Measurements from ENCODE around the gene ZDHHC18. TPM values are rescaled to one million over a fixed set of nuclear protein-coding genes. Genes with fewer than 3 reads are reported as not detected.

ZDHHC18 gene
- polyA plus RNA-seq, 1 experiment: 20.4 TPM

DNA sequence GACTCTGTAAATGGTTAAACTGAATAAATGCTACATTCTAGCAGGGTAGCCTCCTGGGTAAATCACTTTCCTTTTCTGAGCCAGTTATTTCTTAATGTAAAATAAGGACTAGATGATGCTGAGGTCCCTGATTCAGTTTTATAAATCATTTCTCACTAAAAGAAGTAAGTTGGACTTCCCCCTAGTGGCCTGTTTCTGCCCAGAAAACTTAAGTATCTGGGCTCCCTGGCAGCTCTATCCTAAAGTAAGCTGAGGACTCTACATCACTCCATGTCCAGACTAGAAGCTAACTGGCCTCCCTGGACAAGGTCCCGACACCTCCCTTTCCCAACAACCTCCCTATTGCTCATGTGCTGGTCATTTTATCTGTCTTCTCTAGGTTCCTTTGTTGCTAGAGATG, 60.6 kb downstream of the ZDHHC18 start:
- ChIA-PET POLR2A (interaction anchor here (1.0 kb wide), 1 partner anchor 22 kb away, joined by 6 read pairs; no protein-coding TSS in a partner anchor), CTCF (interaction anchor here (0.6 to 2.5 kb wide), 12 partner anchors 8 to 1415 kb away, joined by 3 to 13 read pairs (median 3); no protein-coding TSS in a partner anchor)
- Histone ChIP-seq H3K27ac (ENCODE audit: low read depth, low read length) (no peak overlapping the region), H3K4me3 (ENCODE audit: low read depth, low read length) (no peak overlapping the region), H3K27me3 (ENCODE audit: control insufficient read depth, insufficient read depth, low read length) (no peaks in the 10 kb centered on the region), H3K9me3 (ENCODE audit: control insufficient read depth, insufficient read depth, low read length) (peaks cover 3% of the 10 kb centered on the region; the same call in 1 of the 2 replicates)
- DNase-seq (ENCODE audit: low read depth, low spot score): no peak
- TF ChIP-seq, protein P1, sequence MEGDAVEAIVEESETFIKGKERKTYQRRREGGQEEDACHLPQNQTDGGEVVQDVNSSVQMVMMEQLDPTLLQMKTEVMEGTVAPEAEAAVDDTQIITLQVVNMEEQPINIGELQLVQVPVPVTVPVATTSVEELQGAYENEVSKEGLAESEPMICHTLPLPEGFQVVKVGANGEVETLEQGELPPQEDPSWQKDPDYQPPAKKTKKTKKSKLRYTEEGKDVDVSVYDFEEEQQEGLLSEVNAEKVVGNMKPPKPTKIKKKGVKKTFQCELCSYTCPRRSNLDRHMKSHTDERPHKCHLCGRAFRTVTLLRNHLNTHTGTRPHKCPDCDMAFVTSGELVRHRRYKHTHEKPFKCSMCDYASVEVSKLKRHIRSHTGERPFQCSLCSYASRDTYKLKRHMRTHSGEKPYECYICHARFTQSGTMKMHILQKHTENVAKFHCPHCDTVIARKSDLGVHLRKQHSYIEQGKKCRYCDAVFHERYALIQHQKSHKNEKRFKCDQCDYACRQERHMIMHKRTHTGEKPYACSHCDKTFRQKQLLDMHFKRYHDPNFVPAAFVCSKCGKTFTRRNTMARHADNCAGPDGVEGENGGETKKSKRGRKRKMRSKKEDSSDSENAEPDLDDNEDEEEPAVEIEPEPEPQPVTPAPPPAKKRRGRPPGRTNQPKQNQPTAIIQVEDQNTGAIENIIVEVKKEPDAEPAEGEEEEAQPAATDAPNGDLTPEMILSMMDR (IDR thresholded peaks at IDR 0.05; ENCODE audit: low read depth, low read length): peak; percentile 58

DNA sequence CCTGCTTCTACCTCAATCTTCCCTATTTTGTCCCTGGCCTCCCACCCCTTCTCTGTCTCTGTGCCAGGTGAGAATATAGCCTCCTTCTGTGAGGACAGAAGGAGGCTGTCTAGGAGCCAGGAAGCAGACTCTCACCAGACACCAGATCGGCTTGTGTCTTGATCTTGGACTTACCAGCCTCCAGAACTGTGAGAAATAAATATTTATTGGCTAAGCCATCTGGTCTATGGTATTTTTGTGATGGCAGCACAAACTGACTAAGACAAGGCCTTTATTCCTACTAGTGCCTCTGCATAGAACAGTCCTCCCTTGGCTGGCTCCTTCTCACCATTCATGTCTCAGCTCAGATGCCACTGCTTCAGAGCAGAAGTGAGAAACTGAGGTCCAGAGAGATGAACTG, 61.7 kb downstream of the ZDHHC18 start:
- Histone ChIP-seq H3K27me3 (ENCODE audit: control insufficient read depth, insufficient read depth, low read length) (no peaks in the 10 kb centered on the region), H3K27ac (ENCODE audit: low read depth, low read length) (no peak overlapping the region), H3K9me3 (ENCODE audit: control insufficient read depth, insufficient read depth, low read length) (peaks cover 3% of the 10 kb centered on the region; the same call in 1 of the 2 replicates), H3K4me3 (ENCODE audit: low read depth, low read length) (no peak overlapping the region)
- DNase-seq (ENCODE audit: low read depth, low spot score): no peak
- CTCF ChIA-PET: interaction anchor here (0.6 to 2.5 kb wide), 3 partner anchors 140 to 286 kb away, joined by 3 to 13 read pairs (median 5); no protein-coding TSS in a partner anchor
- TF ChIP-seq, protein P1 (IDR thresholded peaks at IDR 0.05; ENCODE audit: low read depth, low read length): no peak
- POLR2A ChIA-PET: interaction anchor here (1.1 kb wide), 1 partner anchor 12 kb away, joined by 7 read pairs; the partner anchor contains the start of gene GPATCH3

DNA sequence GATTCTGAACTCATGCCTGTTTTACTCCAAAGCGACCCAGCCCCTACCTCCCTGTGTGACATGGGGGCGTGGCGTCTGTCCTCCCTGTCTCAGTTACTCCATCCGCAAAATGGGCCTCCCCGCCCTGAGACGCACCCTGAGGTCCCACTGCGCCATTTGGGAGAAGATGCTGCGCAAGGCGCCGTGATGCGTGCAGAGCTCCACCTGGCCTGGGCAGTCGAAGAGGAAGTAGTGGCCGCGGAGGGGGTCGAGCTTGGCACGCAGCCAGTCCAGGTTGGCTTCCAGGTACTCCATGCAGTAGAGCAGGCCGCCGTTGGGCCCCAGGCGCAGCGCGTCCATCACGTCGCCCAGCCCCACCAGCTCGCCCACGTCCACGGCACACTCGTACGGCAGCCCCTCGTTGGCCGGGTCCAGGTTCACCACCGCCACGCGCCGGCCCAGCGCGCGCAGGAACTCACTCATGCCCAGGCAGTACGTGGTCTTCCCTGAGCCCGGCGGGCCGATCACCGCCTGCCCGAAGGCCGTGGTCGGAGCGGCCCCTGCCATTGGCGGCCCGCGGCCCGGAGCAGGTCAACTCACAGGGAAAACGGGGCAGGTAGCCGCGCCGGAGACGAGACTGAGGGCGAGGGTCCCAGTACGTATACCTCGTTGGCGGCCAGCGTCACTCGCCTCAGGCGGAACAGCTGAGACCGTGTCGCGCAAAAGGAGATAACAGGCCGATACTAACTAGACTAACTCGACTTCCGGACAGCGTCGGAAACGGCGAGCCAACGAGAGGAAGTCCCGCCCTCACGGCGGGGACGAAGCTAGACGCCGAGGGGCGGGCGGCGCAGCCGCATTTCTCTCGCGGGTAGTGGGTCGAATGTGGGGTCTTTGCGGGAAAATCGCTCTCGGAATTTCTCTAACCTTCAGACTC, 63.3 kb downstream of the ZDHHC18 start, which contains the start of gene GPN2:
Gene GPN2 (minus strand): TSS at position 733 of the 916 bp plus-strand sequence. CDS start 187 bp downstream, at position 546.
- peak within 1 kb of the TSS; percentile 80 for H3K27ac ChIP-seq (ENCODE audit: low read depth, low read length)
- DNase-seq (ENCODE audit: low read depth, low spot score): no peak
- TF ChIP-seq, protein P1 (IDR thresholded peaks at IDR 0.05; ENCODE audit: low read depth, low read length): no peak
- ChIA-PET POLR2A (interaction anchor here (0.6 to 2.3 kb wide), 14 partner anchors 8 to 312 kb away, joined by 3 to 24 read pairs (median 4); partner anchors contain the start of gene GPATCH3), CTCF (interaction anchor here (0.8 to 0.9 kb wide), 2 partner anchors 9 kb away, joined by 3 read pairs; no protein-coding TSS in a partner anchor)
- H3K4me3 ChIP-seq (ENCODE audit: low read depth, low read length): peak within 1 kb of the TSS; percentile 98
- H3K27me3 ChIP-seq (ENCODE audit: control insufficient read depth, insufficient read depth, low read length): no peaks in the 10 kb centered on the region
- peaks cover 3% of the 10 kb centered on the region; the same call in 1 of the 2 replicates for H3K9me3 ChIP-seq (ENCODE audit: control insufficient read depth, insufficient read depth, low read length)

DNA sequence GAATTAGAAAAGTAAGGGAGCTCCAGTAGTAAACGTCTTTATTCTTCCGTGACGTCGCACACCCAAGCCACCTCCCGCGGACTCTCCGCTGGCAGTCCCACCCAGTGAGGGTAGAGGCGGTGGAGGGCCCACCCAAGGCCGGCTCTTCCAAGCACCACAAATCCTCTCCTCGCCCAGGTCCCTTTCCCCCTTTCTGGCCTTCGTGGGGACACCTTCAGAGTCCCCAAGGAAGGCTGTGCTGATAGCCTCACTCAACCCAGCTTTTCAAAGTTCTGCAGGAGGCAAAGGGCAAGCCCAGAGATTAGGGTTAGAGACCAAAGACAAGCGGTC, 63.9 kb downstream of the ZDHHC18 start:
- Histone ChIP-seq H3K27ac (ENCODE audit: low read depth, low read length) (peak overlapping the region; percentile 80), H3K4me3 (ENCODE audit: low read depth, low read length) (peak overlapping the region; percentile 98), H3K27me3 (ENCODE audit: control insufficient read depth, insufficient read depth, low read length) (no peaks in the 10 kb centered on the region), H3K9me3 (ENCODE audit: control insufficient read depth, insufficient read depth, low read length) (peaks cover 3% of the 10 kb centered on the region; the same call in 1 of the 2 replicates)
- TF ChIP-seq, protein P1 (IDR thresholded peaks at IDR 0.05; ENCODE audit: low read depth, low read length): no peak
- DNase-seq (ENCODE audit: low read depth, low spot score): no peak
- CTCF ChIA-PET: interaction anchor here (0.8 to 0.9 kb wide), 2 partner anchors 9 to 10 kb away, joined by 3 read pairs; no protein-coding TSS in a partner anchor
- POLR2A ChIA-PET: interaction anchor here (0.6 to 2.3 kb wide), 12 partner anchors 9 to 311 kb away, joined by 3 to 24 read pairs (median 4); partner anchors contain the start of gene GPATCH3

All from AG04450 (cell line).